Ishikawa (cell line): Measurements from ENCODE around the gene TPO.

Experiments used
- EP300 ChIP-seq: IDR thresholded peaks from 2 replicates; pipeline ENCODE4 v1.6.1; 2012; ENCODE audit warnings: borderline replicate concordance
- FOXM1 ChIP-seq: IDR thresholded peaks from 2 replicates; pipeline ENCODE4 v1.6.1; 2012; ENCODE audit warnings: low read depth, borderline replicate concordance
- MAX ChIP-seq: IDR thresholded peaks from 2 replicates; pipeline ENCODE4 v1.6.1; 2012
- REST ChIP-seq: IDR thresholded peaks from 2 replicates; pipeline ENCODE4 v1.6.1; 2012; ENCODE audit warnings: low read depth, mild to moderate bottlenecking
- TEAD4 ChIP-seq: IDR thresholded peaks from 2 replicates; pipeline ENCODE4 v1.6.1; 2012
- USF1 ChIP-seq: IDR thresholded peaks from 2 replicates; pipeline ENCODE4 v1.6.1; 2012
- YY1 ChIP-seq: IDR thresholded peaks from 2 replicates; pipeline ENCODE4 v1.6.1; 2012; ENCODE audit warnings: low read depth

GRCh38 chr2:1563084-1563857 lies 150.0 kb downstream of the TPO start:
- TF ChIP-seq REST (no peak), YY1 (no peak), TEAD4 (no peak), MAX (no peak), EP300 (no peak), FOXM1 (no peak), USF1 (no peak)
